Spinal cord (tissue), 10 donors: ENCODE data around the gene MMS19. TPM values are rescaled to one million over a fixed set of nuclear protein-coding genes. Genes with fewer than 3 reads are reported as not detected.
A peak's percentile ranks its signal among the peaks of the same experiment; 100 is the strongest.
"Not testable (repeated sequence)": the region's sequence is repeated elsewhere in the genome, so short reads cannot be mapped to it uniquely, and the experiment has no call there.

Source experiments
- DNase-seq, 6 donors: peaks; one replicate each; pipeline versions ENCODE4 v3.0.0 to v3.0.0-alpha.2; 2013 to 2015; ENCODE audit warnings: low spot score in 6 of 6, low read depth in 4 of 6
- H3K27ac ChIP-seq: one replicate; pipeline ENCODE4 v1.5.1; 2013; ENCODE audit warnings: low read depth, low read length, control low read depth
- H3K27me3 ChIP-seq: one replicate; pipeline ENCODE4 v1.6.1; 2013; ENCODE audit warnings: low read length; ENCODE audit not compliant: control insufficient read depth, insufficient read depth
- H3K36me3 ChIP-seq: one replicate; pipeline ENCODE4 v1.6.1; 2013; ENCODE audit warnings: low read length; ENCODE audit not compliant: control insufficient read depth, insufficient read depth
- H3K4me1 ChIP-seq: one replicate; pipeline ENCODE4 v1.6.1; 2013; ENCODE audit warnings: low read length; ENCODE audit not compliant: control insufficient read depth, insufficient read depth
- H3K4me3 ChIP-seq: one replicate; pipeline ENCODE4 v1.5.1; 2013; ENCODE audit warnings: low read depth, low read length, control low read depth
- H3K9me3 ChIP-seq: one replicate; pipeline ENCODE4 v1.6.1; 2013; ENCODE audit warnings: low read length; ENCODE audit not compliant: control insufficient read depth, insufficient read depth
- WGBS: methylation state at CpG from one replicate; pipeline ENCODE4 v1.1.5; 2013; ENCODE audit warnings: missing lambda C conversion rate; ENCODE audit not compliant: insufficient coverage; 5-methylcytosine and 5-hydroxymethylcytosine counted together
- polyA plus RNA-seq, 2 donors: library from polyadenylated mRNA; unstranded; fragments of 120-200 nt; gene quantifications; one replicate each; pipeline ENCODE4 v1.2.1, GENCODE V29; 2013; ENCODE audit not compliant: insufficient read length in 2 of 2
- total RNA-seq, 2 donors: library from RNA; depleted of rRNA in 1 of 2; stranded (reverse); fragments of 120-200 nt in 1 of 2; fragments of >200 nt in 1 of 2; gene quantifications; one replicate each; pipeline versions ENCODE4 v1.2.3 to v1.2.4, GENCODE V29; 2013 to 2014
- donor health status: healthy.

MMS19 gene
- total and polyA plus RNA-seq, 4 donors = 63.6 to 84.3 (median 68.9) TPM

- Histone ChIP-seq H3K4me1 (peaks cover 56% of the 10 kb centered on the region), H3K36me3 (no peaks in the 10 kb centered on the region), H3K4me3 (no peak overlapping the region), H3K27me3 (no peaks in the 10 kb centered on the region), H3K9me3 (no peaks in the 10 kb centered on the region), H3K27ac (no peak overlapping the region)
- no peak for DNase-seq
- 94% methylated on average over 4 of the region's 4 CpGs for WGBS
Observed at GRCh38 chr10:97538839-97539238, 40.6 kb upstream of the MMS19 start.

DNA sequence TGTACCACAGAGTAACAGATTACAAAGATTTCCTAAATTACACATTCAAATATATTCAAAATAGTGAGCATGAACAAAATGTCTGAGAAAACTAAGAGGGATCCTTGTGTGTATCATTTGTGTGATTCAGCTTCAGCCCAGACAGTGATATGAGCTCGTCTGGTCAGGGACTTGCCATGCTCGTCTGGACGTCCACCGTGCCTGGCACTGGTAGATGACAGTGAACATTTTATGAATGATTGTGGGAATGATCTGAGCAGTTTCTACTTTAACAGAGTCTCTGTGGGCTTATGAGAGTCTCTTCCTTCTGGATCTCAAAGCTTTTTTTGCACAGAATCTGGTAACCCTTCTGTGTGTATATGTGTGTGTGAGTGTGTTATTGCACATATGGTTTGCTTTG lies 40.2 kb upstream of the MMS19 start:
- H3K27ac ChIP-seq = no peak overlapping the region

GRCh38 chr10:97537186-97537869 lies 39.1 kb upstream of the MMS19 start:
- DNase-seq = no peak
- H3K36me3 ChIP-seq = no peaks in the 10 kb centered on the region
- no peaks in the 10 kb centered on the region for H3K27me3 ChIP-seq
- no peak overlapping the region for H3K4me3 ChIP-seq
- WGBS = 100% methylated on average over 1 of the region's 5 CpGs
- peaks cover 55% of the 10 kb centered on the region for H3K4me1 ChIP-seq
- no peak overlapping the region for H3K27ac ChIP-seq
- H3K9me3 ChIP-seq = no peaks in the 10 kb centered on the region

More for the DNA sequence above, 40.2 kb upstream of the MMS19 start:
- 84% methylated on average over 4 of the region's 4 CpGs for WGBS
- no peaks in the 10 kb centered on the region for H3K27me3 ChIP-seq
- H3K4me3 ChIP-seq = no peak overlapping the region
- H3K4me1 ChIP-seq = peaks cover 56% of the 10 kb centered on the region
- no peak for DNase-seq
- H3K9me3 ChIP-seq = no peaks in the 10 kb centered on the region
- no peaks in the 10 kb centered on the region for H3K36me3 ChIP-seq

DNA sequence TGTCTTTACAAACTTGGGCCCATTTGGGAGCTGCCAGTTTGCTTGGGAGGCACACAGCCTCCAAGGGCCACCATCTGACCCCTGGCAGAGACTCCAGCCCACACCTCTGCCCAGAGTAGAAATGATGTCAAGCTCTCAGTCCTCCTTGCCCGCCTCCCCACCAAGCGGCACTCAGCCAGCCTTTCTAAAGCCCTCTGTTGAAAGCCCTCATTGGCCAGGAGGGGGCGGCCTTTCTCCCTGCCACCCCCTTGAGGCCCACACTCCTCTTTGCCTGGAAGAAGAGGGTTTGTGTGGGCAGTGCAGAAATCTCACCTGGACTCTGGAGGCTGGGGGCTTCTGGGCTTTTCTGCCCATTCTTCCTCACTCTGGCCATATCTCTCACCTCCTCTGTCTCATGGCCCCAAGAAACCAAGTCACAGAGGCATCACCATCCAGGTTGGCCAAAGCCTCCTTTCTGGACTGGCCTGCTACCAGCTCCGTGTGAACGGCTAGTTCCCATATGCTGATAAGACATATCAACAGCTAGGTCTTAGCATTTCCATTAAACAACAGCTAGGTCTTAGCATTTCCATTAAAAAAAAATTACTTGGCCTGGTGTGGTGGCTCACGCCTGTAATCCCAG lies 36.6 kb upstream of the MMS19 start:
- WGBS = 100% methylated on average over 4 of the region's 6 CpGs
- DNase-seq = no peak
- Histone ChIP-seq H3K27ac (no peak overlapping the region), H3K4me1 (peaks cover 38% of the 10 kb centered on the region), H3K27me3 (no peaks in the 10 kb centered on the region), H3K9me3 (no peaks in the 10 kb centered on the region), H3K36me3 (no peaks in the 10 kb centered on the region), H3K4me3 (no peak overlapping the region)

GRCh38 chr10:97533888-97534287 lies 35.7 kb upstream of the MMS19 start:
- no peaks in the 10 kb centered on the region for H3K9me3 ChIP-seq
- peaks cover 31% of the 10 kb centered on the region for H3K4me1 ChIP-seq
- no peak for DNase-seq
- peaks cover 3% of the 10 kb centered on the region for H3K36me3 ChIP-seq
- no peaks in the 10 kb centered on the region for H3K27me3 ChIP-seq
- H3K27ac ChIP-seq = peak overlapping the region; percentile 61
- WGBS = 78% methylated on average over 5 of the region's 6 CpGs
- H3K4me3 ChIP-seq = no peak overlapping the region

DNA sequence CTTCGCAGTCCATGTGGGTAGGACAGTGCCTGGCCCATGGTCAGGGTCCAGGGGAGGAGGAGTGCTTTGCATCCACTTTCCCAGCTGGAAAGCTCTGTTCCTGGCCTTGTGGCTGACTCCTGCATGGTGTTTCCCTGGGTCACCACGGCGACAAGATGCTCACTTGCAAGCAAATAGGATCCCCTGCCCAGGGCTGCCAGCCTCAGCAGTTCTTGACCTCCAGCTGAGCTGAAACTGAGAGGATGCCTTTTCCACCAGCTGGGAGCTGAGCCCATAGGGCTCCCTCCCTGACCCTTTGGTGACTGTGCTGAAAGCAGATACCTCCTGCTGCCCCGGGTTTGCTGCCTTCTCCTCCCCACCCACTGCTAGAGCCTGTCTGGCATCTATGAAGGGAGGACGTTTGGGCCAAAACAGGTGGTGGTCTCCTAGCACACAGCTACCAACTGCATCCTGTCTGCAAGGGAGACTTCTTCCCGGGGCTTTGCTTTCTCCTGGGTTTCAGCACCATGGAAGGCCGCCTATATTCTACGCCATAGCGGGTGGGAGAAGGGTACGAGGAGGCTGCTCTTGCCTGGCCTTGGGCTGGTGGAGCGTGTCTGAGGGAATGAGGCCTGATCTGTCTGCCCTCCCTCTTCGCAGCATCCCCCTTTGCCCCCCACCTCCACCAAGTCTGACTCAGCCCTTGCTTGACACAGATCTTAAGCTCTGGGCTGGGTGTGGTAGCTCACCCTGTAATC lies 34.9 kb upstream of the MMS19 start:
- Histone ChIP-seq H3K27me3 (no peaks in the 10 kb centered on the region), H3K4me3 (no peak overlapping the region), H3K36me3 (peaks cover 3% of the 10 kb centered on the region), H3K4me1 (peaks cover 26% of the 10 kb centered on the region), H3K27ac (peak overlapping the region; percentile 61), H3K9me3 (no peaks in the 10 kb centered on the region)
- DNase-seq = peak in 2 of 6 donors; percentile 41 to 74
- WGBS = 63% methylated on average over 4 of the region's 12 CpGs

DNA sequence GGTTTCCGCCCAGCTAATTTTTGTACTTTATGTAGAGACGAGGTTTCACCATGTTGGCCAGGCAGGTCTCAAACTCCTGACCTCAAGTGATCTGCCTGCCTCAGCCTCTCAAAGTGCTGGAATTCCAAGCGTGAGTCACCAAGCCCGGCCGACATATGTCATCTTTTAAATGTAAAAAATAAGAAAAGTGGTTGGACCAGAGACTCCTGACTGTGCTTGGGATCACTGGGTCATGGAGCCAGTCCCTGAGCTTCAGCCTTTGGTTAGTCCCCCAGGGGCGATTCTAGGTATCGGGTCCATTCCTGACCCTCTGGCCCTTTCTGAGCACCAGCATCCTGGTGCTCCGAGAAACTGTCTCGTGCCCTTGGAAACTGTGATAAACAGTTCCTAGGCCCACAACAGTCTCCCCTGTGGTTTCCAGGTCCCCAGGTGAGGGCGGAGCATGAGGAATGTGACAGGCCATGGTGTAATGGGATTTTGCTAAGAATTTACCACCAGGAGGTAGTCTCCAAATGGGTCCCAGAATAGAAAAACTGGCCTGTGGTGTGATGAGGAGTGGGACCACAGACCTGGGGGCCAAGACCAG lies 33.3 kb upstream of the MMS19 start:
- 93% methylated on average over 8 of the region's 10 CpGs for WGBS
- Histone ChIP-seq H3K36me3 (peaks cover 3% of the 10 kb centered on the region), H3K9me3 (no peaks in the 10 kb centered on the region), H3K4me3 (no peak overlapping the region), H3K27ac (no peak overlapping the region), H3K27me3 (no peaks in the 10 kb centered on the region), H3K4me1 (peaks cover 26% of the 10 kb centered on the region)
- no peak for DNase-seq

- Histone ChIP-seq H3K9me3 (no peaks in the 10 kb centered on the region), H3K27me3 (no peaks in the 10 kb centered on the region), H3K27ac (no peak overlapping the region), H3K4me3 (no peak overlapping the region), H3K4me1 (peaks cover 25% of the 10 kb centered on the region), H3K36me3 (peaks cover 3% of the 10 kb centered on the region)
- no peak for DNase-seq
- 90% methylated on average over 4 of the region's 14 CpGs for WGBS
Observed at GRCh38 chr10:97529685-97530465, 31.7 kb upstream of the MMS19 start.

DNA sequence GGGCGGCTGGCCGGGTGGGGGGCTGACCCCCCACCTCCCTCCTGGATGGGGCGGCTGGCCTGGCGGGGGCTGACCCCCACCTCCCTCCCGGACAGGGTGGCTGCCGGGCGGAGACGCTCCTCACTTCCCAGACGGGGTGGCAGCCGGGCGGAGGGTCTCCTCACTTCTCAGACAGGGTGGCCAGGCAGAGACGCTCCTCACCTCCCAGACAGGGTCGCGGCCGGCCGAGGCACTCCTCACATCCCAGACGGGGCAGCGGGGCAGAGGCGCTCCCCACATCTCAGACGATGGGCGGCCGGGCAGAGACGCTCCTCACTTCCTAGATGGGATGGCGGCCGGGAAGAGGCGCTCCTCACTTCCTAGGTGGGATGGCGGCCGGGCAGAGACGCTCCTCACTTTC lies 30.7 kb upstream of the MMS19 start:
- H3K9me3 ChIP-seq = not testable (repeated sequence)
- WGBS = 100% methylated on average over 2 of the region's 29 CpGs

More for the DNA sequence above, 30.7 kb upstream of the MMS19 start:
- not testable (repeated sequence) for H3K36me3 ChIP-seq, H3K27me3 ChIP-seq, DNase-seq, H3K4me3 ChIP-seq, H3K27ac ChIP-seq
- peaks cover 18% of the 10 kb centered on the region for H3K4me1 ChIP-seq
